DND-41 (cell line): ENCODE measurements around the gene C7.

Experiments
- ATAC-seq: fragments of 200-7000 bp; cut with Tn5 transposase; 3 replicates; pipeline ENCODE4 v1.9.1; 2021; ENCODE audit warnings: low read depth; ENCODE audit not compliant: insufficient read depth
- DNase-seq: peaks from one replicate; pipeline ENCODE4 v3.0.0-alpha.2; 2020
- H2AFZ ChIP-seq: 2 replicates; pipeline ENCODE4 v1.6.0; 2012; ENCODE audit warnings: low read depth, low read length
- H3K27ac ChIP-seq: 2 replicates; pipeline ENCODE4 v1.5.1; 2012; ENCODE audit warnings: low read length, inconsistent platforms
- H3K27me3 ChIP-seq: fragments of 200-600 bp; sonication (generic); 2 replicates; pipeline ENCODE4 v1.6.0; 2012; ENCODE audit warnings: low read length, mild to moderate bottlenecking, inconsistent platforms; ENCODE audit not compliant: insufficient read depth, poor library complexity
- H3K36me3 ChIP-seq: 2 replicates; pipeline ENCODE4 v1.5.1; 2012; ENCODE audit warnings: low read length, inconsistent platforms; ENCODE audit not compliant: insufficient read depth
- H3K4me1 ChIP-seq: 2 replicates; pipeline ENCODE4 v1.5.1; 2012; ENCODE audit warnings: mild to moderate bottlenecking, low read length; ENCODE audit not compliant: insufficient read depth
- H3K4me2 ChIP-seq: 2 replicates; pipeline ENCODE4 v1.6.0; 2012; ENCODE audit warnings: mild to moderate bottlenecking, moderate library complexity, low read length, inconsistent platforms; ENCODE audit not compliant: insufficient read depth
- H3K4me3 ChIP-seq, 2 experiments: fragments of 200-600 bp in 1 of 2; shearing (Covaris generic) in 1 of 2; 2 replicates each; pipeline ENCODE4 v1.5.1; 2012 to 2016; ENCODE audit warnings: inconsistent platforms in 2 of 2, low read length in 2 of 2, mild to moderate bottlenecking in 2 of 2, low read depth in 1 of 2, moderate library complexity in 1 of 2
- H3K79me2 ChIP-seq: 2 replicates; pipeline ENCODE4 v1.6.0; 2012; ENCODE audit warnings: low read length, inconsistent platforms; ENCODE audit not compliant: insufficient read depth
- H3K9ac ChIP-seq: 2 replicates; pipeline ENCODE4 v1.6.0; 2012; ENCODE audit warnings: low read depth, mild to moderate bottlenecking, inconsistent platforms, low read length, moderate library complexity
- H3K9me3 ChIP-seq: 2 replicates; pipeline ENCODE4 v1.5.1; 2012; ENCODE audit warnings: low read length, moderate library complexity, mild to moderate bottlenecking, inconsistent platforms; ENCODE audit not compliant: insufficient read depth, severe bottlenecking
- H4K20me1 ChIP-seq: 2 replicates; pipeline ENCODE4 v1.6.0; 2012; ENCODE audit warnings: low read length; ENCODE audit not compliant: insufficient read depth
- EZH2 ChIP-seq: IDR thresholded peaks from 3 replicates; pipeline ENCODE4 v1.6.1; 2012; ENCODE audit warnings: borderline replicate concordance, low read depth, mild to moderate bottlenecking, moderate library complexity, low read length, inconsistent platforms; ENCODE audit not compliant: severe bottlenecking
- TF ChIP-seq, protein P1 (sequence below): IDR thresholded peaks from 2 replicates; pipeline ENCODE4 v1.5.1; 2012; ENCODE audit warnings: borderline replicate concordance, low read length, moderate library complexity, mild to moderate bottlenecking; ENCODE audit not compliant: poor library complexity, severe bottlenecking; ENCODE audit errors: extremely low read depth

The C7 gene

DNA sequence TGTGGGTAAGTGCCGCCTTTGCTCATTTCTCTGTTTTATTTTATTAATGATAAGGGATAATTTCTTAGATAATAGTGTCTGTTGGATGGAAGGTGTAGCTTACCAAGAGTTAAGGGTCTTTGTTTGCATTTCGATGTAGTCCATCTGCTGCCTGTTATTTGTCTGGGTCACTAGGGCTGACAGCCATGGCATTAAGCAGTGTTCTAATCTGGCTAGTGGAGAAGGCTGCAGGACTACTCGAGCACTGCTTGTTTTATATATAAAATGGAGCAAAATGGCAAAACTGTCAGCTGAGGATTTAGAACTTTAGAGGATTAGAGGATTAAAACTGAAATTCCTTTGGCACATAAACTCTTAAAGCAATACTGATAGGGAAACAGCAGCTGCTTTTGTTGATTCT is 67.5 kb downstream of the C7 start:
- DNase-seq = no peak
- Histone ChIP-seq H3K4me2 (no peak overlapping the region), H3K27ac (no peak overlapping the region), H3K4me3 (no peak overlapping the region), H2AFZ (no peak overlapping the region), H3K4me1 (no peaks in the 10 kb centered on the region), H4K20me1 (no peaks in the 10 kb centered on the region), H3K27me3 (peaks cover 4% of the 10 kb centered on the region), H3K9ac (no peak overlapping the region), H3K79me2 (no peaks in the 10 kb centered on the region), H3K9me3 (no peaks in the 10 kb centered on the region), H3K36me3 (no peaks in the 10 kb centered on the region)
- ATAC-seq = no peak
- TF ChIP-seq EZH2 = no peak
- TF ChIP-seq, protein P1, sequence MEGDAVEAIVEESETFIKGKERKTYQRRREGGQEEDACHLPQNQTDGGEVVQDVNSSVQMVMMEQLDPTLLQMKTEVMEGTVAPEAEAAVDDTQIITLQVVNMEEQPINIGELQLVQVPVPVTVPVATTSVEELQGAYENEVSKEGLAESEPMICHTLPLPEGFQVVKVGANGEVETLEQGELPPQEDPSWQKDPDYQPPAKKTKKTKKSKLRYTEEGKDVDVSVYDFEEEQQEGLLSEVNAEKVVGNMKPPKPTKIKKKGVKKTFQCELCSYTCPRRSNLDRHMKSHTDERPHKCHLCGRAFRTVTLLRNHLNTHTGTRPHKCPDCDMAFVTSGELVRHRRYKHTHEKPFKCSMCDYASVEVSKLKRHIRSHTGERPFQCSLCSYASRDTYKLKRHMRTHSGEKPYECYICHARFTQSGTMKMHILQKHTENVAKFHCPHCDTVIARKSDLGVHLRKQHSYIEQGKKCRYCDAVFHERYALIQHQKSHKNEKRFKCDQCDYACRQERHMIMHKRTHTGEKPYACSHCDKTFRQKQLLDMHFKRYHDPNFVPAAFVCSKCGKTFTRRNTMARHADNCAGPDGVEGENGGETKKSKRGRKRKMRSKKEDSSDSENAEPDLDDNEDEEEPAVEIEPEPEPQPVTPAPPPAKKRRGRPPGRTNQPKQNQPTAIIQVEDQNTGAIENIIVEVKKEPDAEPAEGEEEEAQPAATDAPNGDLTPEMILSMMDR = no peak

DNA sequence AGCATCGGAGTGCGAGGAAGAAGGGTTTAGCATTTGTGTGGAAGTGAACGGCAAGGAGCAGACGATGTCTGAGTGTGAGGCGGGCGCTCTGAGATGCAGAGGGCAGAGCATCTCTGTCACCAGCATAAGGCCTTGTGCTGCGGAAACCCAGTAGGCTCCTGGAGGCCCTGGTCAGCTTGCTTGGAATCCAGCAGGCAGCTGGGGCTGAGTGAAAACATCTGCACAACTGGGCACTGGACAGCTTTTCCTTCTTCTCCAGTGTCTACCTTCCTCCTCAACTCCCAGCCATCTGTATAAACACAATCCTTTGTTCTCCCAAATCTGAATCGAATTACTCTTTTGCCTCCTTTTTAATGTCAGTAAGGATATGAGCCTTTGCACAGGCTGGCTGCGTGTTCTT is 72.1 kb downstream of the C7 start:
- Histone ChIP-seq H3K4me3 (no peak overlapping the region), H3K36me3 (no peaks in the 10 kb centered on the region), H3K4me1 (no peaks in the 10 kb centered on the region), H4K20me1 (no peaks in the 10 kb centered on the region), H3K9me3 (no peaks in the 10 kb centered on the region), H3K9ac (no peak overlapping the region), H3K27me3 (peaks cover 4% of the 10 kb centered on the region), H3K4me2 (no peak overlapping the region), H2AFZ (no peak overlapping the region), H3K79me2 (no peaks in the 10 kb centered on the region), H3K27ac (no peak overlapping the region)
- TF ChIP-seq, protein P1 = no peak
- TF ChIP-seq EZH2 = no peak
- ATAC-seq = no peak
- DNase-seq = no peak

DNA sequence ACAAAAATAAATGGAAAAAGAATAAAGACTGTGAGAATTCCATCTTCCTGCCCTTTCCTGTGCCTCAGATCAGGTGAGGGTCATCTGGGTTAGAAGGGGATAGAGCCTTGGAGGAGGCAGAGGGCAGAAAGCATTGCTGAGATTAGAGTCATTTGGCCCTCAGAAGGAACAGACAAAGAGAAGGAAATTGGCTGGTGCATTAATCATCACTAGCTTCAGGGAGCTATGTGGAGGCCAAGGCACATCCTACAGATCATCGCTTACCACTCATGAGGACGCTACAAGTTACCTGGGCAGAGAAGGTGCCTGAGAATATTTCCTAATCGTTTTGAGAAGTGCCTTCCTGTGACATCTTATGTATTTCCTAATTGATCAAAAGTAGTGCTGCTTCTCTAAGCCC is 74.5 kb downstream of the C7 start:
- H3K27ac ChIP-seq = no peak overlapping the region
- H4K20me1 ChIP-seq = no peaks in the 10 kb centered on the region
- DNase-seq (no peak), ATAC-seq (no peak)
- H3K4me1 ChIP-seq = no peaks in the 10 kb centered on the region
- no peaks in the 10 kb centered on the region for H3K79me2 ChIP-seq
- H3K36me3 ChIP-seq = no peaks in the 10 kb centered on the region
- TF ChIP-seq, protein P1 = no peak
- TF ChIP-seq EZH2 = no peak
- no peak overlapping the region for H3K4me2 ChIP-seq
- H2AFZ ChIP-seq = no peak overlapping the region
- H3K9me3 ChIP-seq = no peaks in the 10 kb centered on the region
- no peak overlapping the region for H3K9ac ChIP-seq
- H3K4me3 ChIP-seq = no peak overlapping the region
- H3K27me3 ChIP-seq = peaks cover 2% of the 10 kb centered on the region

DNA sequence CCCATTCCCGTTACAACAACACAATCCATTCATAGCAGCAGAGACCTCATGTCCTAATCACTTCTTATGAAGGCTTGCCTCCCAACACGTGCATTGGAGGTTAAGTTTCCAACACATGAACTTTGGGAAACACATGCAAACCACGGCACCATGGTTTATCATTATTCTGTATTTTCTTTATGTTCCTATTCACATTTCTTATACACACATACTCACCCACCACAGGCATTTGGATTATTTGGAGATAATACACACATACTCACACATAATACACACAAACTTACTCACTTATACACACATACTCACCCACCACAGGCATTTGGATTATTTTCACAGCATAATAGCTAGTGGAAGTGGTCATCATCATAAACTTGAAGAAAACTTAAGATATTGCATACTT is 75.6 kb downstream of the C7 start:
- H3K27ac ChIP-seq = no peak overlapping the region
- H3K79me2 ChIP-seq = no peaks in the 10 kb centered on the region
- no peak overlapping the region for H2AFZ ChIP-seq
- TF ChIP-seq, protein P1 = no peak
- no peak for TF ChIP-seq EZH2
- no peaks in the 10 kb centered on the region for H3K4me1 ChIP-seq
- no peak overlapping the region for H3K4me3 ChIP-seq
- no peaks in the 10 kb centered on the region for H3K9me3 ChIP-seq
- H4K20me1 ChIP-seq = no peaks in the 10 kb centered on the region
- ATAC-seq = no peak
- DNase-seq = no peak
- peaks cover 2% of the 10 kb centered on the region for H3K27me3 ChIP-seq
- no peak overlapping the region for H3K9ac ChIP-seq
- no peak overlapping the region for H3K4me2 ChIP-seq
- no peaks in the 10 kb centered on the region for H3K36me3 ChIP-seq
